ENCODE results near the gene DSG4.
"Not testable (repeated sequence)": the region's sequence is repeated elsewhere in the genome, so short reads cannot be mapped to it uniquely, and the experiment has no call there.

DSG4 gene

GRCh38 chr18:31376477-31376876 lies at the start of gene DSG4:
TSS of gene DSG4 (plus strand) at chr18:31376777. CDS start at chr18:31376912, 135 bp downstream.
- DNase-seq, result no peak

- no peak for DNase-seq
These were observed 46.7 kb upstream of the DSG4 start for GRCh38 chr18:31329787-31330438.

GRCh38 chr18:31343454-31343853 lies 33.1 kb upstream of the DSG4 start:
- no peak for DNase-seq

- not testable (repeated sequence) for DNase-seq
These were observed 23.2 kb upstream of the DSG4 start for GRCh38 chr18:31353336-31353735.

- DNase-seq, result no peak
These were observed 21.6 kb upstream of the DSG4 start for GRCh38 chr18:31354990-31355389.

DNA sequence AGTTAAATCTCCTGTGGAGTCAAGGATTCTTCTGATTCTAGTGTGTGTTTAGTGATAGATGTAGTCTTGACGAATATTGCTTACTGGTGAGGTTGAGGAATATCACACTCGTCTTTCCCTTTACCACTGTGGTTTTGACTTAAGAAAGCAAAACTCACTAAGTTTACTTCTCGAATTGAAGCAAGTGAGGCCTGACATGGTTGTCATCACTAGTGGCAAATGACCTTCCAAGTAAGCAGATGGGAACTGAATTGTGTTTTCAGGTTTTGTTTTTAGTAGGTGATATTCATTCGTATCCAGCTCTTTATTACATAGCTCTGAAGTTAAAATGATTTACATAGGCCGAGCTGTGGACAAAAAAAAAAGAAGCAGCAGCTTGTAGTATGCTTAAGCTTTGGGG lies 20.6 kb upstream of the DSG4 start:
- no peak for DNase-seq

DNA sequence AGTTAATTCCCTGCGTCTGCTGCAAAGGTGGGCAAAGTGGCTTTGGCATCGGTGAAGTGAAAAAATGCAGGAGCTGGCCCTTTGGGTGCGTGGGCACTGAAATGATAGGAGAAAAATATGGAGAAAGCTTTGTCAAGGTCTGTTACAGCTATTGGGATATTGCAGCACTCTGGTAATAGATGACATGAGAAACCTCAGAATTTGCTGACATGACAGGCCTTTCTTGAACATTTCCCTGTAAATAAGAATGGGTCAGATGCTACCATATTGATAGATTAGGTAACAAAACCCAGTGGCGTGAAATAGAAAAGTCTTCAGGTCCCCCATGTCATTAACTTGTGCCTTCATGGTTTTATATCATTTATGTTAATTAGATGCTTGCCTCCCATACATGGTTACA lies 12.4 kb upstream of the DSG4 start:
- no peak for DNase-seq

DNA sequence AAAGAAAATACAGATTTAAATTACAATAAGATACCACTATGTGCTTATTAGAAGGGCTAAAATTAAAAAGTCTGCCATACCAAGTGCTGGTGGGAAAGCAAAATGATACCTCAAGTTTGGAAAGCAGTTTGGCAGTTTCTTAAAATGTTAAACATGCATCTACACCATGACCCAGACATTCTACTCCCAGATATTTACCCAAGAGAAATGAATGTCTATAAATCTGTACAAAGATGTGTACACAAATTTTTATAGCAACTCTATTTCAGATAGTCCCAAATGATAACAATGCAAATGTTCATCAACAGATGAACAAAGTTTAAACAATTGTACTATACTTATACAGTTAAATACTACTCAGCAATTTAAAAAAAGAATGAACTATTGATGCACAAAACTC lies 7.1 kb upstream of the DSG4 start:
- DNase-seq, result no peak

GRCh38 chr18:31371989-31372388 lies 4.6 kb upstream of the DSG4 start:
- DNase-seq, result no peak

- no peak for DNase-seq
These were observed 2.9 kb upstream of the DSG4 start for GRCh38 chr18:31373641-31374040.

DNA sequence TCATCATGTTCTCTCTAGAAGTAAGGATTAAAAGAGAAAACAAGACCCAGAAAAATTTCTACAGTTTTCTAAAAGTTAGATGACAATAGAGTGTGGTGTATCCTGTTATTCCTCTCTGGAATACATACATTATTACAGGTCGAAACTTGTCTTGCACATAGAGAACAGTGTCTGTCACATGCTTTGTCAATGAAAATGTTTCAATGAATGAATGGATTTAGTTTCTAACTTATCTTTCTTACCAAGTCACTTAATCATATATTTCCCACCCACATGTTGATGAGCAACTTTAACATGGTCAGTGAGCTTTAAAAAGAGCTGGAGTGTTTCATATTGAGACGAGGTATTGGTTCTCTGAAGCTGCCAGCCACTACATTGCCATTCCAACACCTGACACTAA lies 4.3 kb downstream of the DSG4 start:
- DNase-seq, result no peak

- DNase-seq, result no peak
These were observed 5.5 kb downstream of the DSG4 start for GRCh38 chr18:31382107-31382506.

DNA sequence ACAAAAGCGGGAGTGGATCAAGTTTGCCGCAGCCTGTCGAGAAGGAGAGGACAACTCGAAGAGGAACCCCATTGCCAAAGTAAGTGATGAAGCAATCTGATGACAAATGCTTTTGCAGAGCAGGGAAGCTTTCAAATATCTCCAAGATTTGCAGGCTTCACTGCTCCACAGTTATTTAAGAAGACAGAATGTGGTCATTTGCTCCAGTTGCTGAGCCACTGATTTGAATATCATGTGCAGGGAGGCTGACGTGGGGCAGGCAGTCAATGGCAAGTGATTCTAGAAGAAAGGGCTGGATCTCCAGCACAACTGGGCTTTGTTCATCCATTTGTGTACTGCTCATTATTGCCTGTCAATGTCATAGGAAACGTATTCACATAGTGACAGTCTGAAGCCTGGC lies 10.2 kb downstream of the DSG4 start:
- no peak for DNase-seq

DNA sequence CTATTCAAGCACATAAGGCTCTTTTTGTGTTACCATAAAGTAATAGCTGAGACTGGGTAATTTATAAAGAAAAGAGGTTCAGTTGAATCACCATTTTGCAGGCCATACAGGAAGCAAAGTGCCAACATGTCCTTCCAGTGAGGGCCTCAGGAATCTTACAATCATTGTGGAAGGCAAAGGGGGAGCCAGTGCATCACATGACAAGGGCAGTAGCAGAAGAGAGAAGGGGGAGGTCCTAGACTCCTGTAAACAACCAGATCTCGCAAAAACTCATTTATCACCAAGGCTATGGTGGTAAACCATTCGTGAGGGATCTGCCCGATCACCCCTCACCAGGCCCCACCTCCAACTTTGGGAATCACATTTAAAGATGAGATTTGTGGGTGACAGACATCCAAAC lies 16.7 kb downstream of the DSG4 start:
- no peak for DNase-seq

DNA sequence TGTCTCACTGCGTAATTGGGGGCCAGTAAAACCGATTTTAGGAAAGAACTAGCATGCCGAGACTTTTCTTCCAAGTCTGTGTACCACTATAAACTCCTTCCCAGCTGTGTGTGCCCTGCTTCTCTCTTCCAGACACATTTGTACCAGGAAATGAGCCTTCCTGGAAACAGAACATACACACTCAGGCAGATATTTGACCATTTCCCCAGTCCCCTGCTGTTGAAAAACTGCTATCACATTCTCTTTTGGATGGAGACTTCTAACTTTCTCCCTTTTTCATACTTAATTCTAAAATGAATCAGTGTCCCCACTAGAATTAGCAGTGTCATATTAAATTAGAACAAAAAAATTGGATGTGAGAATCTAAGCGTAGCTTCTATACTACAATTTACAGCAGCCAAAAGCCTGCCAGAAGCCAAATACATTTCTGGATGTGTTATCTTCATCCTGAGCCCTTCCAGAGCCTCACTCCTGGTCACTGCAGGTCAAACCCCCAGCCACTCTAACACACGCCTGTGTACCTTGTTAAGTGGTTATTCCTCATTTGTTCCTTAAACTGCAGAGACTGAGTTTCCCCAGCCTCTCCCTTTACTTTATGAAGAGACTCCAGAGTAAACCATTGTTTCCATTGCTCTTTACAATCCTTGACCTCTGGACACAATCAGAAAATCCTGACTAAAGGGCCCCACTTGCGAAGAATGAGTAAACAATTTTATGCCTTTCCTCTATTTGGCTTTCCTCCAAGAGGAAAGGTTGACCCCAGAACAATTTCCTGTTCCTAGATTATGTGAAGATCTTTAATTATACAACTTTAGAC lies 20.4 kb downstream of the DSG4 start:
- DNase-seq, result no peak

- DNase-seq, result no peak
These were observed 21.6 kb downstream of the DSG4 start for GRCh38 chr18:31398191-31398590.

DNA sequence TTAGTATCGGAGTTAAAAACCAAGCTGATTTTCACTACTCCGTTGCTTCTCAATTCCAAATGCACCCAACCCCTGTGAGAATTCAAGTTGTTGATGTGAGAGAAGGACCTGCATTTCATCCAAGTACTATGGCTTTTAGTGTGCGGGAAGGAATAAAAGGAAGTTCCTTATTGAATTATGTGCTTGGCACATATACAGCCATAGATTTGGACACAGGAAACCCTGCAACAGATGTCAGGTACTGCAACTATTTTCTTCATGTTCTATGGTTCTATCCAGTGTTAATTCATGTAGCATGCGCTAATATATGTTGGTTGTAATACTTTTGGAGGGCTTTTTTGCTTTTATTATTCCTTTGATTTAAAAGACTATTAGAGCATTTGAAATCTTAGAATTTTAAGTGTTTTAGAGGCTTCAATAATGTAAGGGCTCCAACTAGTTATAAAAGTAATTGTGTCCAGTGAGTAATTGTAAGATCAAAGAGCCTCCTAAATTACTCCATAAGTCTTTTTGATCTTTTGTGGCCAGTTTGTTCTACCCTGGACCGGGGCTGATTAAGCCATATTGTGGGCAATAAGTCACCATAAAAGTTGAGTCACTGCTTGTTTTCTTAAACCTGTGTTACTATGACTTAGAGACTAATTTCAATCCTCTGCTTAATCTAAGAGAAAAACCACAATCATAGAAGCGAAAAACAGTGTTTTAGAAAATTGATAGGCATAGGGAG lies 22.9 kb downstream of the DSG4 start:
- no peak for DNase-seq

DNA sequence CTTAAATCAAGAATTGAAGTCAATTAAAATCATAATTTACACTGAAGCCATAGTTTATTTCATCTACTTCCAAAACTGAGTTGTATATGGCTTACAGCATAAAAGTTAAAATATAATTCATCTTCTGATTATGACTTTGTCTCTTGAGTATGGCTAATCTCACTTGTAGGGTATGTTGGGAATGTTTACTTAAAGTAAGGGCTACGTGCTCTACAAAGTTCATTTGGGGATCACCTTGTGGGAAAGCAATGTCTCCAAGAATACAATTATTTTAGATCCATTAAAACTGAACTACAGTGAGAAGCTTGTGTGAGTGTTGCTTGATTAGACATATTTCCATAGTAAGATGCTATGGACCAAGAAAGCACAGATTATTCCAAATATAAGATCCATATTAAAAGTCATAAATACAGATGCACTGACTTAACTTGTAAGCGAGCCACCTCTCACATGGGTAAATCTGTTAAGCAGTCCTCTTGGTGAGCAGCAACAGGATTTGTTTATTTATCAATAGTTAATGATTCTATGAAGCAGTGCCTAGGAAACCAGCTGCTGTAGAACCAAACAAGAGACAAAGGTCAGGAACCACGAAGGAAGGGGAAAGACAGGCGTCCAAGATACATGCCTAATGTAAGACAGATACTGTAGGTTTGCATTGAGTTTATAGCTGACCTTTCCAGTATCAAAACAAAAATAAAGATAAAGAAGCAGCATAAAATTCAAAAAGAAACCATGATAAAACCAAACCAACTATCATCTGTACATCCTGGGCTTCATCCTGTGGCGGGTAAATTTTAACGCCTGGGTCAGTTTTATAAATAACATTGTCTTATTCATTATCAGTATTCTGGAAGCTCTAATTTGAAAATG lies 24.8 kb downstream of the DSG4 start:
- DNase-seq, result no peak

GRCh38 chr18:31402026-31402373 lies 25.4 kb downstream of the DSG4 start:
- no peak for DNase-seq

DNA sequence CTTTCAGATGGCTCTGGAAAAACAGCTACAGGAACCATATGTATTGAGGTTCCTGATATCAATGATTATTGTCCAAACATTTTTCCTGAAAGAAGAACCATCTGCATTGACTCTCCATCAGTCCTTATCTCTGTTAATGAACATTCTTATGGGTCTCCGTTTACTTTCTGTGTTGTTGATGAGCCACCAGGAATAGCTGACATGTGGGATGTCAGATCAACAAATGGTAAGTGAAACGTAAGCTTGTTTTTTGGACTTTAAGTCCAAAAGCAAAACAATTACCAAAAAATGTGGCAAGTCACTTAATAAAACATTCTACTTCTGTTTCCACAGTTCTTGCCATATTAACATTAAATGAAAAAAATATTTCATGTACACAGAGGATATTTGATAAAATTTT lies 26.8 kb downstream of the DSG4 start:
- no peak for DNase-seq

GRCh38 chr18:31407649-31408048 lies 31.1 kb downstream of the DSG4 start:
- no peak for DNase-seq

DNA sequence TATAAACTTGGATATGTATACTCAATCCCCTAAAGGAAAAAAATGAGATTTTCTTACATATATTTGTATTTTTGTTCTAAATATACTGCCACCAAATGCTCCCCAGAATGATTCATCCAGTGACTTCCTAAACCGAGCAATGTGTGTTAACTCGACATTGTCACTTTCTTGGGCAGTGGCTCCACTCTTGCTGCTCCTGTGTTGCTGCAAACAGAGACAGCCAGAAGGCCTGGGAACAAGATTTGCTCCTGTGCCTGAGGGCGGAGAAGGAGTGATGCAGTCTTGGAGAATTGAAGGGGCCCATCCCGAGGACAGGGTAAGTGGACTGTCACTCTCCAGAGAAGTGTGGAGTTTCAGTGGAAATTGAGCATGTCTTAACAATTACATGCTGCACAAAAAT lies 32.7 kb downstream of the DSG4 start:
- no peak for DNase-seq

All from NCI-H2029 treated with DMSO at 0.1 percent for 48 hours (cell line).